ENCODE results near the gene CCDC102A.

The CCDC102A gene

DNA sequence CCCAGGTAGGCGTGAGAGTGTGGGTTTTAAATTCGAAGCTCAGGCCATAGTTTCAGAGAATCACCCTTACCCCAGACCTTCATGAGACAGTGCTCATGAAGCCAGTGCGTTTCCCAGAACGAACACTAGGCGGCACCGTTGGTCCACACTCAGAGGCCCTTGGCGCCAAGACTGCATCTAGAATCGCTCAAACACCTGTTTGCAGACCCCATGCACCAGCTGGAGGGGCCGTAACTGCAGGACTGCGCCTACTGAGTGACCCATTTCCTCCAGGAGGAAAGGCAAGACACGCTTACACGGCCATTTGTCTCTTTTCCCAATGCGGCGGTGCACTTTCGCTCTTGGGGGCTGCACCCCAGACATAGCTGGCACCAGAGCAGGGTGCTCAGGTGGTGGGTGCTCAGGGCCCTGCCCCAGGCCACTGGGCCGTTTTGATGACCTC lies 40.1 kb upstream of the CCDC102A start:
- no peak for DNase-seq (ENCODE audit: low read depth)
- H3K4me3 ChIP-seq (ENCODE audit: low read length): no peak overlapping the region
- TF ChIP-seq, protein P1, sequence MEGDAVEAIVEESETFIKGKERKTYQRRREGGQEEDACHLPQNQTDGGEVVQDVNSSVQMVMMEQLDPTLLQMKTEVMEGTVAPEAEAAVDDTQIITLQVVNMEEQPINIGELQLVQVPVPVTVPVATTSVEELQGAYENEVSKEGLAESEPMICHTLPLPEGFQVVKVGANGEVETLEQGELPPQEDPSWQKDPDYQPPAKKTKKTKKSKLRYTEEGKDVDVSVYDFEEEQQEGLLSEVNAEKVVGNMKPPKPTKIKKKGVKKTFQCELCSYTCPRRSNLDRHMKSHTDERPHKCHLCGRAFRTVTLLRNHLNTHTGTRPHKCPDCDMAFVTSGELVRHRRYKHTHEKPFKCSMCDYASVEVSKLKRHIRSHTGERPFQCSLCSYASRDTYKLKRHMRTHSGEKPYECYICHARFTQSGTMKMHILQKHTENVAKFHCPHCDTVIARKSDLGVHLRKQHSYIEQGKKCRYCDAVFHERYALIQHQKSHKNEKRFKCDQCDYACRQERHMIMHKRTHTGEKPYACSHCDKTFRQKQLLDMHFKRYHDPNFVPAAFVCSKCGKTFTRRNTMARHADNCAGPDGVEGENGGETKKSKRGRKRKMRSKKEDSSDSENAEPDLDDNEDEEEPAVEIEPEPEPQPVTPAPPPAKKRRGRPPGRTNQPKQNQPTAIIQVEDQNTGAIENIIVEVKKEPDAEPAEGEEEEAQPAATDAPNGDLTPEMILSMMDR (conservative IDR thresholded peaks at IDR 0.05; ENCODE audit: low read depth, low read length): peak; percentile 99

GRCh38 chr16:57575468-57576277 lies 39.3 kb upstream of the CCDC102A start:
- TF ChIP-seq, protein P1 (conservative IDR thresholded peaks at IDR 0.05; ENCODE audit: low read depth, low read length): no peak

GRCh38 chr16:57574646-57575467 lies 38.5 kb upstream of the CCDC102A start:
- DNase-seq (ENCODE audit: low read depth): no peak
- TF ChIP-seq, protein P1 (conservative IDR thresholded peaks at IDR 0.05; ENCODE audit: low read depth, low read length): no peak
- no peak overlapping the region for H3K4me3 ChIP-seq (ENCODE audit: low read length)

More at GRCh38 chr16:57575468-57576277, 39.3 kb upstream of the CCDC102A start:
- no peak for DNase-seq (ENCODE audit: low read depth)
- no peak overlapping the region for H3K4me3 ChIP-seq (ENCODE audit: low read length)

GRCh38 chr16:57574086-57574485 lies 37.7 kb upstream of the CCDC102A start:
- TF ChIP-seq, protein P1 (conservative IDR thresholded peaks at IDR 0.05; ENCODE audit: low read depth, low read length): no peak
- no peak overlapping the region for H3K4me3 ChIP-seq (ENCODE audit: low read length)
- DNase-seq (ENCODE audit: low read depth): no peak

DNA sequence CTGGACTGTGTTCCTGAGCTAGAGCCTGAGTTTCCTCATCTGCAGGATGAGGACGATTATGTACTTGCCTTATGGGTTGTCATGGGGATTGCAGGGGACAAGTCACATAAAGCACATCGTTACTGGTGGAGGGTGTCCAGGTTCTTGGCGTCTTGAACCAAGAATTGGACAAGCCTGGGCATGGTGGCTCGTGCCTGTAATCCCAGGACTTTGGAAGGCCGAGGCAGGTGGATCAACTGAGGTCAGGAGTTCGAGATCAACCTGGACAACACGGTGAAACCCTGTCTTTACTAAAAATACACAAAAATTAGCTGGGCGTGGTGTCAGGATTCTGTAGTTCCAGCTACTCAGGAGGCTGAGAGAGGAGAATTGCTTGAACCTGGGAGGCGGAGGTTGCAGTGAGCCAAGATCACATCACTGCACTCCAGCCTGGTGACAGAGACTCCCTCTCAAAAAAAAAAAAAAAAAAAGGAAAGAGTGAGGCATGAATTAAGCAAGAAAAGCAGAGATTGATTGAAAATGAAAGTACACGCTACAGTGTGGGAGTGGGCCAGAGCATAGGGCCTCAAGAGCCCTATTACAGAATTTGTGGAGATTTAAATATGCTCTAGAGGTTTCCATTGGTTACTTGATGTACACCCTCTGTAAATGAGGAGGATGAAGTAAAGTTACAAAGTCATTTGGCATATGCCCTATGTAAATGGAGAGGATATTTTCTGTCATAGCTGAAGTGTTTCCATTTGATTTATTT lies 36.8 kb upstream of the CCDC102A start:
- no peak for DNase-seq (ENCODE audit: low read depth)
- TF ChIP-seq, protein P1 (conservative IDR thresholded peaks at IDR 0.05; ENCODE audit: low read depth, low read length): no peak
- no peak overlapping the region for H3K4me3 ChIP-seq (ENCODE audit: low read length)

DNA sequence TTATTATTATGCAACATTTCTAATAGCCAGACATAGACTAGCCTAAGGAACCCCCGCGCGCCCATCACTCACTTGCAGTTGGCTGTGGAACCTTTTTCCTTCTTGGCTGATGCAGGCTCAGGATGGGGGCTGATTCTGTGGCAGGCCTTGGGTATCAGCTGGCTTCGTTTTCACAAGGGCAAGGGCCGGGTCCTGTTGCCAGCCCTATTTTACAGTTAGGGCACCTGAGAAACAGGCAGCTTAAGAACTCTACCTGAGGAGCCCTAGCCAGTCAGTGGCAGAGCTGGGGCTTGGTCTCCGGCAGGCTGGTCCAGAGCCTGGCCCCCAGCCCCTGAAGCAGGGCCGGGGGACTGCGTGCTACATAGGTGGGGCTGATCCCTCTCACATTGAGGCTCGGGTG lies 34.7 kb upstream of the CCDC102A start:
- DNase-seq (ENCODE audit: low read depth): no peak
- TF ChIP-seq, protein P1 (conservative IDR thresholded peaks at IDR 0.05; ENCODE audit: low read depth, low read length): no peak

More for the DNA sequence above, 34.7 kb upstream of the CCDC102A start:
- no peak overlapping the region for H3K4me3 ChIP-seq (ENCODE audit: low read length)
